HepG2 (cell line): Measurements from ENCODE around the gene IFT122. TPM values are rescaled to one million over a fixed set of nuclear protein-coding genes. Genes with fewer than 3 reads are reported as not detected.

Experiments used
- AGO1 ChIP-seq: fragments of 200-400 bp; formaldehyde crosslinking; IDR thresholded peaks from 2 replicates; pipeline ENCODE4 v1.6.1; 2017; ENCODE audit warnings: mild to moderate bottlenecking, low read depth, low read length, moderate library complexity; ENCODE audit not compliant: poor library complexity, severe bottlenecking
- ATRX ChIP-seq: sonication (generic); formaldehyde crosslinking; IDR thresholded peaks from 2 replicates; pipeline ENCODE4 v1.4.0; 2020; ENCODE audit warnings: missing genetic modification reagents, borderline replicate concordance
- CEBPG ChIP-seq: IDR thresholded peaks from 2 replicates; pipeline ENCODE4 v1.6.1; 2016
- GATAD1 ChIP-seq: IDR thresholded peaks from 2 replicates; pipeline ENCODE4 v1.6.1; 2016; ENCODE audit warnings: missing genetic modification reagents, missing compliant biosample characterization
- GATAD2A ChIP-seq: IDR thresholded peaks from 2 replicates; pipeline ENCODE4 v1.6.1; 2016
- HDAC1 ChIP-seq: sonication (generic); formaldehyde crosslinking; IDR thresholded peaks from 2 replicates; pipeline ENCODE4 v1.5.1; 2020; ENCODE audit warnings: mild to moderate bottlenecking, missing genetic modification reagents
- HNRNPUL1 ChIP-seq: fragments of 200-400 bp; formaldehyde crosslinking; IDR thresholded peaks from 2 replicates; pipeline ENCODE4 v1.6.1; 2017; ENCODE audit warnings: low read depth, mild to moderate bottlenecking, low read length, moderate library complexity
- KDM2A ChIP-seq: sonication (generic); formaldehyde crosslinking; IDR thresholded peaks from 2 replicates; pipeline ENCODE4 v1.4.0; 2020; ENCODE audit warnings: low read depth, missing genetic modification reagents, borderline replicate concordance
- PCBP1 ChIP-seq: fragments of 200-400 bp; formaldehyde crosslinking; IDR thresholded peaks from 2 replicates; pipeline ENCODE4 v1.6.1; 2017; ENCODE audit warnings: mild to moderate bottlenecking, low read depth, low read length, borderline replicate concordance
- POGK ChIP-seq: sonication (generic); formaldehyde crosslinking; conservative IDR thresholded peaks from 2 replicates; pipeline ENCODE4 v1.8.0; 2022; ENCODE audit warnings: mild to moderate bottlenecking, moderate library complexity, missing genetic modification reagents
- RNF219 ChIP-seq: sonication (generic); formaldehyde crosslinking; IDR thresholded peaks from 2 replicates; pipeline ENCODE4 v1.5.0; 2020; ENCODE audit warnings: mild to moderate bottlenecking, missing genetic modification reagents
- SIN3A ChIP-seq: IDR thresholded peaks from 2 replicates; pipeline ENCODE4 v1.6.1; 2011; ENCODE audit warnings: low read depth, mild to moderate bottlenecking, control low read depth, low read length, borderline replicate concordance
- SP2 ChIP-seq: sonication (generic); formaldehyde crosslinking; IDR thresholded peaks from 2 replicates; pipeline ENCODE4 v1.5.1; 2020; ENCODE audit warnings: mild to moderate bottlenecking, missing genetic modification reagents
- SRSF4 ChIP-seq: fragments of 200-400 bp; formaldehyde crosslinking; IDR thresholded peaks from one replicate; pipeline ENCODE4 v1.6.1; 2018; ENCODE audit warnings: mild to moderate bottlenecking, low read depth, low read length, moderate library complexity; ENCODE audit not compliant: poor library complexity, severe bottlenecking
- TBP ChIP-seq: sonication (generic); formaldehyde crosslinking; IDR thresholded peaks from 2 replicates; pipeline ENCODE4 v1.5.0; 2020; ENCODE audit warnings: missing genetic modification reagents
- ZFP90 ChIP-seq: sonication (generic); formaldehyde crosslinking; IDR thresholded peaks from 2 replicates; pipeline ENCODE4 v1.8.0; 2022; ENCODE audit warnings: missing genetic modification reagents, mild to moderate bottlenecking, inconsistent platforms, borderline replicate concordance
- ZMAT5 ChIP-seq: sonication (generic); formaldehyde crosslinking; IDR thresholded peaks from 2 replicates; pipeline ENCODE4 v1.5.0; 2020; ENCODE audit warnings: mild to moderate bottlenecking, low read depth, missing genetic modification reagents, borderline replicate concordance
- ZNF17 ChIP-seq: sonication (generic); formaldehyde crosslinking; IDR thresholded peaks from 2 replicates; pipeline ENCODE4 v1.5.0; 2020; ENCODE audit warnings: mild to moderate bottlenecking, missing genetic modification reagents
- ZNF20 ChIP-seq: sonication (generic); formaldehyde crosslinking; IDR thresholded peaks from 2 replicates; pipeline ENCODE4 v1.4.0; 2020; ENCODE audit warnings: mild to moderate bottlenecking, moderate library complexity, missing genetic modification reagents
- ZNF263 ChIP-seq: sonication (generic); formaldehyde crosslinking; IDR thresholded peaks from 2 replicates; pipeline ENCODE4 v1.4.0; 2020; ENCODE audit warnings: missing genetic modification reagents
- ZNF317 ChIP-seq: sonication (generic); formaldehyde crosslinking; IDR thresholded peaks from 2 replicates; pipeline ENCODE4 v1.5.0; 2020; ENCODE audit warnings: mild to moderate bottlenecking, missing genetic modification reagents
- ZNF350 ChIP-seq: sonication (generic); formaldehyde crosslinking; IDR thresholded peaks from 2 replicates; pipeline ENCODE4 v1.4.0; 2020; ENCODE audit warnings: mild to moderate bottlenecking, low read depth, missing genetic modification reagents, borderline replicate concordance
- ZNF530 ChIP-seq: sonication (generic); formaldehyde crosslinking; IDR thresholded peaks from 2 replicates; pipeline ENCODE4 v1.5.0; 2020; ENCODE audit warnings: low read depth, mild to moderate bottlenecking, missing genetic modification reagents
- ZNF709 ChIP-seq: sonication (generic); formaldehyde crosslinking; IDR thresholded peaks from 2 replicates; pipeline ENCODE4 v1.5.0; 2020; ENCODE audit warnings: mild to moderate bottlenecking, missing genetic modification reagents
- ZNF749 ChIP-seq: sonication (generic); formaldehyde crosslinking; IDR thresholded peaks from 2 replicates; pipeline ENCODE4 v1.8.0; 2022; ENCODE audit warnings: mild to moderate bottlenecking, missing genetic modification reagents, moderate library complexity, borderline replicate concordance
- ZNF883 ChIP-seq: sonication (generic); formaldehyde crosslinking; IDR thresholded peaks from 2 replicates; pipeline ENCODE4 v1.5.1; 2020; ENCODE audit warnings: mild to moderate bottlenecking, missing genetic modification reagents; ENCODE audit errors: not compliant biosample characterization
- ZSCAN25 ChIP-seq: sonication (generic); formaldehyde crosslinking; IDR thresholded peaks from 2 replicates; pipeline ENCODE4 v1.8.0; 2022; ENCODE audit warnings: mild to moderate bottlenecking, missing genetic modification reagents
- polyA plus RNA-seq, 8 experiments: library from polyadenylated mRNA; depleted of rRNA in 3 of 8; stranded (reverse) in 7 of 8; unstranded in 1 of 8; fragments of >200 nt; fragmentation: Illumina TruSeq in 4 of 8; extraction: Trizol in 4 of 8; gene quantifications; 2 replicates each; pipeline versions ENCODE4 v1.2.1 to v1.2.3, GENCODE V29; 2011 to 2016; ENCODE audit warnings: low read depth in 4 of 8, missing spikeins in 1 of 8, mixed read lengths in 1 of 8; ENCODE audit not compliant: insufficient read depth in 1 of 8
- total RNA-seq, 5 experiments: library from RNA; depleted of rRNA; stranded (reverse); fragments of >200 nt; fragmentation: Illumina TruSeq; extraction: Trizol; gene quantifications; 2 replicates each; pipeline ENCODE4 v1.2.3, GENCODE V29; 2016; ENCODE audit warnings: low read depth in 1 of 5

IFT122 gene
- total and polyA plus RNA-seq, 2 of the 13 experiments (the other 11 are each of a cell fraction or from before 2014, with no cell fraction given): 10.1 to 10.3 TPM

GRCh38 chr3:129439817-129440617 lies at the start of gene IFT122, which contains the start of gene MBD4 (continued):
- TF ChIP-seq SP2 (CRISPR knock-in tag) (peak; percentile 88), ZNF709 (CRISPR knock-in tag) (no peak), ZSCAN25 (CRISPR knock-in tag) (peak; percentile 51; the same call in 1 of the 2 replicates), ZNF17 (CRISPR knock-in tag) (no peak), ZMAT5 (CRISPR knock-in tag) (no peak), SIN3A (peak; percentile 95; the same call in 1 of the 2 replicates), HDAC1 (CRISPR knock-in tag) (peak; percentile 90), ZNF263 (CRISPR knock-in tag) (peak; percentile 83), ZNF530 (CRISPR knock-in tag) (no peak), POGK (CRISPR knock-in tag) (0 out of 2 replicates have a peak, but pooled peaks have one; percentile 25), ATRX (CRISPR knock-in tag) (no peak), SRSF4 (no peak), ZFP90 (CRISPR knock-in tag) (no peak; the same call in 1 of the 2 replicates), HNRNPUL1 (no peak), ZNF883 (peak; percentile 23), ZNF350 (CRISPR knock-in tag) (peak; percentile 81; the same call in 1 of the 2 replicates), ZNF749 (CRISPR knock-in tag) (peak; percentile 89; the same call in 1 of the 2 replicates), ZNF317 (CRISPR knock-in tag) (peak; percentile 85), CEBPG (CRISPR knock-in tag) (peak; percentile 94), AGO1 (peak; percentile 48), RNF219 (no peak), GATAD1 (CRISPR knock-in tag) (peak; percentile 75), GATAD2A (CRISPR knock-in tag) (peak; percentile 49), KDM2A (CRISPR knock-in tag) (peak; percentile 70), PCBP1 (no peak), TBP (no peak), ZNF20 (CRISPR knock-in tag) (no peak)
